CD14-positive monocyte (primary cell): ENCODE results near the gene PRRX2. TPM values are rescaled to one million over a fixed set of nuclear protein-coding genes. Genes with fewer than 3 reads are reported as not detected.
A peak's percentile ranks its signal among the peaks of the same experiment; 100 is the strongest.

Experiments used
- DNase-seq, 3 donors: peaks; one replicate each; pipeline ENCODE4 v3.0.0-alpha.2; 2011 to 2022
- H2AFZ ChIP-seq: 2 replicates; pipeline ENCODE4 v1.6.0; 2012; ENCODE audit warnings: mild to moderate bottlenecking, low read depth, low read length, inconsistent platforms; ENCODE audit not compliant: insufficient read depth, poor library complexity, severe bottlenecking
- H3K27ac ChIP-seq, 2 donors: 1 replicate in 1 of 2; 2 replicates in 1 of 2; pipeline ENCODE4 v1.5.1; 2012 to 2013; ENCODE audit warnings: low read length in 2 of 2, control low read depth in 1 of 2, inconsistent platforms in 1 of 2, low read depth in 1 of 2, mild to moderate bottlenecking in 1 of 2
- H3K27me3 ChIP-seq, 2 donors: one replicate each; pipeline versions ENCODE4 v1.6.0 to v1.6.1; 2011 to 2013; ENCODE audit warnings: low read length in 2 of 2; ENCODE audit not compliant: control insufficient read depth in 2 of 2, insufficient read depth in 2 of 2
- H3K36me3 ChIP-seq, 2 donors: replicated peaks in 1 of 2; 1 replicate in 1 of 2; 2 replicates in 1 of 2; pipeline versions ENCODE4 v1.5.1 to v1.6.1; 2012 to 2013; ENCODE audit warnings: low read length in 2 of 2, control low read depth in 1 of 2, inconsistent platforms in 1 of 2, mild to moderate bottlenecking in 1 of 2; ENCODE audit not compliant: insufficient read depth in 2 of 2, control insufficient read depth in 1 of 2
- H3K4me1 ChIP-seq, 2 donors: 1 replicate in 1 of 2; 2 replicates in 1 of 2; pipeline versions ENCODE4 v1.5.1 to v1.6.1; 2012 to 2013; ENCODE audit warnings: low read length in 2 of 2, control low read depth in 1 of 2, inconsistent platforms in 1 of 2, mild to moderate bottlenecking in 1 of 2, moderate library complexity in 1 of 2; ENCODE audit not compliant: insufficient read depth in 2 of 2, control insufficient read depth in 1 of 2
- H3K4me2 ChIP-seq: replicated peaks from 2 replicates; pipeline ENCODE3; 2012; ENCODE audit warnings: low read length, moderate library complexity, mild to moderate bottlenecking; ENCODE audit not compliant: poor library complexity, severe bottlenecking; ENCODE audit errors: extremely low read depth
- H3K4me3 ChIP-seq, 3 experiments: fragments of 200-600 bp in 1 of 3; sonication (generic) in 1 of 3; replicated peaks in 1 of 3; 1 replicate in 2 of 3; 2 replicates in 1 of 3; pipeline ENCODE4 v1.5.1; 2011 to 2013; ENCODE audit warnings: low read length in 3 of 3, mild to moderate bottlenecking in 3 of 3, control low read depth in 2 of 3, low read depth in 2 of 3, inconsistent platforms in 1 of 3, moderate library complexity in 1 of 3
- H3K79me2 ChIP-seq: 2 replicates; pipeline ENCODE4 v1.6.0; 2012; ENCODE audit warnings: mild to moderate bottlenecking, control low read depth, inconsistent platforms, low read length, moderate library complexity; ENCODE audit not compliant: insufficient read depth
- H3K9ac ChIP-seq: 2 replicates; pipeline ENCODE4 v1.6.0; 2017; ENCODE audit warnings: low read length, mild to moderate bottlenecking; ENCODE audit not compliant: insufficient read depth, poor library complexity, severe bottlenecking
- H3K9me3 ChIP-seq, 2 donors: replicated peaks in 1 of 2; 1 replicate in 1 of 2; 2 replicates in 1 of 2; pipeline versions ENCODE4 v1.5.1 to v1.6.1; 2012 to 2013; ENCODE audit warnings: low read length in 2 of 2, control low read depth in 1 of 2; ENCODE audit not compliant: control insufficient read depth in 1 of 2, insufficient read depth in 1 of 2
- H4K20me1 ChIP-seq: 2 replicates; pipeline ENCODE4 v1.6.0; 2012; ENCODE audit warnings: mild to moderate bottlenecking, low read length, control low read depth, moderate library complexity; ENCODE audit not compliant: insufficient read depth
- H3K27ac Mint-ChIP-seq, 7 donors: one replicate each; pipeline ENCODE4 v1.8.0; 2020; ENCODE audit warnings: mild to moderate bottlenecking in 7 of 7, mixed read lengths in 7 of 7, moderate library complexity in 6 of 7, inconsistent platforms in 2 of 7
- H3K27me3 Mint-ChIP-seq, 3 donors: one replicate each; pipeline ENCODE4 v1.8.0; 2021 to 2022; ENCODE audit warnings: low read depth in 3 of 3, mild to moderate bottlenecking in 3 of 3, mixed read lengths in 3 of 3, moderate library complexity in 3 of 3, inconsistent platforms in 1 of 3
- H3K36me3 Mint-ChIP-seq, 2 donors: one replicate each; pipeline ENCODE4 v1.8.0; 2020; ENCODE audit warnings: mixed read lengths in 2 of 2, inconsistent platforms in 1 of 2, mild to moderate bottlenecking in 1 of 2
- H3K4me1 Mint-ChIP-seq: one replicate; pipeline ENCODE4 v1.8.0; 2020; ENCODE audit warnings: mild to moderate bottlenecking, mixed read lengths
- H3K4me3 Mint-ChIP-seq, 2 donors: one replicate each; pipeline ENCODE4 v1.8.0; 2020; ENCODE audit warnings: mild to moderate bottlenecking in 2 of 2, mixed read lengths in 2 of 2, moderate library complexity in 1 of 2
- H3K9me3 Mint-ChIP-seq, 7 donors: one replicate each; pipeline ENCODE4 v1.8.0; 2020 to 2022; ENCODE audit warnings: mixed read lengths in 7 of 7, mild to moderate bottlenecking in 6 of 7, moderate library complexity in 6 of 7, inconsistent platforms in 2 of 7
- WGBS: methylation state at CpG from one replicate; pipeline ENCODE4 v1.1.5; 2013; ENCODE audit warnings: missing lambda C conversion rate; ENCODE audit not compliant: insufficient coverage; 5-methylcytosine and 5-hydroxymethylcytosine counted together
- intact Hi-C, 2 donors: fragments of 100-400 bp; cut with micrococcal nuclease; formaldehyde crosslinking; loops; one replicate each; pipeline versions ENCODE4 v1.15.0 to v1.15.1; 2023
- polyA plus RNA-seq, 3 donors: library from polyadenylated mRNA; depleted of rRNA in 1 of 3; unstranded in 2 of 3; stranded (reverse) in 1 of 3; fragments of 300-500 nt in 2 of 3; fragments of >200 nt in 1 of 3; fragmentation: Illumina TruSeq in 2 of 3; gene quantifications; 1 replicate in 2 of 3; 2 replicates in 1 of 3; pipeline ENCODE4 v1.2.3, GENCODE V29; 2012 to 2021
- TF ChIP-seq, protein P1 (sequence below): fragments of 200-600 bp; IDR thresholded peaks from one replicate; pipeline ENCODE4 v1.8.0; 2022; ENCODE audit warnings: antibody characterized with exemption, mild to moderate bottlenecking

The PRRX2 gene
- polyA plus RNA-seq, 3 donors, result not detected

GRCh38 chr9:129654554-129655040 is 10.8 kb upstream of the PRRX2 start:
- no peak overlapping the region for H3K4me2 ChIP-seq
- H3K79me2 ChIP-seq, result no peaks in the 10 kb centered on the region
- H3K9me3 ChIP-seq, result no peaks in the 10 kb centered on the region
- peaks cover 8 to 28% (median 18%) of the 10 kb centered on the region in 3 donors for H3K27me3 Mint-ChIP-seq
- peak overlapping the region in 1 of 7 donors; percentile 57 for H3K27ac Mint-ChIP-seq
- H3K36me3 ChIP-seq, result no peaks in the 10 kb centered on the region
- no peaks in the 10 kb centered on the region for H4K20me1 ChIP-seq
- WGBS, result 91% methylated on average over 5 of the region's 20 CpGs
- no peaks in the 10 kb centered on the region for H3K36me3 Mint-ChIP-seq
- no peaks in the 10 kb centered on the region for H3K4me1 ChIP-seq
- TF ChIP-seq, protein P1, sequence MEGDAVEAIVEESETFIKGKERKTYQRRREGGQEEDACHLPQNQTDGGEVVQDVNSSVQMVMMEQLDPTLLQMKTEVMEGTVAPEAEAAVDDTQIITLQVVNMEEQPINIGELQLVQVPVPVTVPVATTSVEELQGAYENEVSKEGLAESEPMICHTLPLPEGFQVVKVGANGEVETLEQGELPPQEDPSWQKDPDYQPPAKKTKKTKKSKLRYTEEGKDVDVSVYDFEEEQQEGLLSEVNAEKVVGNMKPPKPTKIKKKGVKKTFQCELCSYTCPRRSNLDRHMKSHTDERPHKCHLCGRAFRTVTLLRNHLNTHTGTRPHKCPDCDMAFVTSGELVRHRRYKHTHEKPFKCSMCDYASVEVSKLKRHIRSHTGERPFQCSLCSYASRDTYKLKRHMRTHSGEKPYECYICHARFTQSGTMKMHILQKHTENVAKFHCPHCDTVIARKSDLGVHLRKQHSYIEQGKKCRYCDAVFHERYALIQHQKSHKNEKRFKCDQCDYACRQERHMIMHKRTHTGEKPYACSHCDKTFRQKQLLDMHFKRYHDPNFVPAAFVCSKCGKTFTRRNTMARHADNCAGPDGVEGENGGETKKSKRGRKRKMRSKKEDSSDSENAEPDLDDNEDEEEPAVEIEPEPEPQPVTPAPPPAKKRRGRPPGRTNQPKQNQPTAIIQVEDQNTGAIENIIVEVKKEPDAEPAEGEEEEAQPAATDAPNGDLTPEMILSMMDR, result no peak
- DNase-seq, result no peak
- no peak overlapping the region for H3K9ac ChIP-seq
- H2AFZ ChIP-seq, result no peak overlapping the region
- peaks cover 0 to 2% (median 0%) of the 10 kb centered on the region in 7 donors for H3K9me3 Mint-ChIP-seq
- no peak overlapping the region for H3K4me3 ChIP-seq
- intact Hi-C loops, result loop anchor here in 1 of 2 donors (5.0 kb wide), 1 partner anchor 73 kb away; no protein-coding TSS in a partner anchor
- H3K4me1 Mint-ChIP-seq, result no peaks in the 10 kb centered on the region
- H3K27ac ChIP-seq, result no peak overlapping the region
- peaks cover 0 to 4% of the 10 kb centered on the region in 2 donors for H3K27me3 ChIP-seq
- no peak overlapping the region for H3K4me3 Mint-ChIP-seq

DNA sequence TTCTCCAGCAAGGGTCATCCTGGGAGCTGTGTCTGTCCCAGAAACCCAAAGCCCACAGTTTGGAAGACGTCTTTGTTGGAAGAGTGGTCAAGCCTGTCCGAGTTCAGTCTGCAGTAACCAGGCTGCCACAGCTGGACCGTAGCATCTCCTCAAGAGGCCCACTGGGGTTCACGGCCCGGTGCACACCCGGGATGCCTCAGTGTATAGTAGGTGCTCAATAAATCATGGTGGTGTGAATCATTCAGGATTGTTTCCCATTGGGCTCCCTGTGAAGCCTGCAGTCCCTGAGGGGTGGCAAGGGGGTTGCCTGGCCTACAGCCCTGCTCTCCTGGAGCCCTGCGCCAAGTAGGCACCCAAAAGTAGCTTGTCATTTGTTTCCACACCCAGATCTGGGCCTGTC is 10.3 kb upstream of the PRRX2 start:
- no peaks in the 10 kb centered on the region for H3K79me2 ChIP-seq
- H3K27me3 Mint-ChIP-seq, result peaks cover 11 to 30% (median 19%) of the 10 kb centered on the region in 3 donors
- H3K4me3 Mint-ChIP-seq, result no peak overlapping the region
- no peak overlapping the region for H2AFZ ChIP-seq
- DNase-seq, result no peak
- TF ChIP-seq, protein P1, result no peak
- no peak overlapping the region for H3K4me3 ChIP-seq
- intact Hi-C loops, result no loop called here
- no peak overlapping the region for H3K27ac ChIP-seq
- H4K20me1 ChIP-seq, result no peaks in the 10 kb centered on the region
- no peak overlapping the region for H3K27ac Mint-ChIP-seq
- 97% methylated on average over 7 of the region's 7 CpGs for WGBS
- H3K9me3 Mint-ChIP-seq, result peaks cover 0 to 2% (median 0%) of the 10 kb centered on the region in 7 donors
- no peaks in the 10 kb centered on the region for H3K36me3 Mint-ChIP-seq
- H3K4me2 ChIP-seq, result no peak overlapping the region
- peaks cover 0 to 4% of the 10 kb centered on the region in 2 donors for H3K27me3 ChIP-seq
- H3K9me3 ChIP-seq, result no peaks in the 10 kb centered on the region
- no peaks in the 10 kb centered on the region for H3K36me3 ChIP-seq
- no peaks in the 10 kb centered on the region for H3K4me1 Mint-ChIP-seq
- H3K4me1 ChIP-seq, result no peaks in the 10 kb centered on the region
- H3K9ac ChIP-seq, result no peak overlapping the region
